Upper lobe of right lung (tissue), 1 donor: Measurements from ENCODE around the gene WFDC1. TPM values are rescaled to one million over a fixed set of nuclear protein-coding genes. Genes with fewer than 3 reads are reported as not detected.

ENCODE experiments used
- ATAC-seq: fragments of 200-7000 bp; cut with Tn5 transposase; one replicate; pipeline ENCODE4 v1.9.1; 2020; ENCODE audit warnings: mild to moderate bottlenecking, moderate library complexity
- DNase-seq: peaks from one replicate; pipeline ENCODE4 v3.0.0-alpha.2; 2020
- H3K27ac ChIP-seq: fragments of 200-600 bp; one replicate; pipeline ENCODE4 v1.8.0; 2022
- H3K27me3 ChIP-seq: fragments of 200-600 bp; one replicate; pipeline ENCODE4 v1.8.0; 2022; ENCODE audit warnings: mild to moderate bottlenecking
- H3K36me3 ChIP-seq: fragments of 200-600 bp; one replicate; pipeline ENCODE4 v1.8.0; 2022
- H3K4me1 ChIP-seq: fragments of 200-600 bp; one replicate; pipeline ENCODE4 v1.8.0; 2022
- H3K4me3 ChIP-seq: fragments of 200-600 bp; one replicate; pipeline ENCODE4 v1.8.0; 2022; ENCODE audit warnings: mild to moderate bottlenecking
- H3K9me3 ChIP-seq: fragments of 200-600 bp; one replicate; pipeline ENCODE4 v1.8.0; 2022
- intact Hi-C: fragments of 100-400 bp; cut with DNase I; formaldehyde crosslinking; loops from one replicate; pipeline ENCODE4 v1.11.0; 2022
- total RNA-seq: library from RNA; stranded (reverse); fragmentation: NEBNext Ultra II Directional; extraction: Animal tissue kit (Norgen Biotek cat#: 25700); gene quantifications from one replicate; pipeline ENCODE4 v1.2.1, GENCODE V29; 2021
- TF ChIP-seq, protein P1 (sequence below): fragments of 200-600 bp; IDR thresholded peaks from one replicate; pipeline ENCODE4 v1.8.0; 2022; ENCODE audit warnings: antibody characterized with exemption
- donor health status: DM: no; HTN: yes; CAD: no; lungs with severe emphysema.

The WFDC1 gene
- total RNA-seq, 1 donor from 2014 or later = 26.0 TPM

DNA sequence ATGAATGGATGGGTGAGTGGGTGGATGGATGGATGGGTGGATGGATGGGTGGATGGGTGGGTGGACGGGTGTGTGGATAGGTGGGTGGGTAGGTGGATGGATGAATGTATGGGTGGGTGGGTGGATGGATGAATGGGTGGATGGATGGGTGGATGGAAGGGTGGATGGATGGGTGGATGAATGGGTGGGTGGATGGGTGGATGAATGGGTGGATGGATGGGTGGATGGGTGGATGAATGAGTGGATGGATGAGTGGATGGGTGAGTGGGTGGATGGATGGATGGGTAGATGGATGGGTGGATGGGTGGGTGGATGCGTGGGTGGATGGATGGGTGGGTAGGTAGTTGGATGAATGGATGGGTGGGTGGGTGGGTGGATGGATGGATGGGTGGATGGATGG lies 60.5 kb downstream of the WFDC1 start:
- Histone ChIP-seq H3K27ac (no peak overlapping the region), H3K4me1 (peaks cover 4% of the 10 kb centered on the region), H3K9me3 (no peaks in the 10 kb centered on the region), H3K36me3 (no peaks in the 10 kb centered on the region), H3K27me3 (no peaks in the 10 kb centered on the region), H3K4me3 (no peak overlapping the region)
- DNase-seq (no peak), ATAC-seq (no peak)
- TF ChIP-seq, protein P1, sequence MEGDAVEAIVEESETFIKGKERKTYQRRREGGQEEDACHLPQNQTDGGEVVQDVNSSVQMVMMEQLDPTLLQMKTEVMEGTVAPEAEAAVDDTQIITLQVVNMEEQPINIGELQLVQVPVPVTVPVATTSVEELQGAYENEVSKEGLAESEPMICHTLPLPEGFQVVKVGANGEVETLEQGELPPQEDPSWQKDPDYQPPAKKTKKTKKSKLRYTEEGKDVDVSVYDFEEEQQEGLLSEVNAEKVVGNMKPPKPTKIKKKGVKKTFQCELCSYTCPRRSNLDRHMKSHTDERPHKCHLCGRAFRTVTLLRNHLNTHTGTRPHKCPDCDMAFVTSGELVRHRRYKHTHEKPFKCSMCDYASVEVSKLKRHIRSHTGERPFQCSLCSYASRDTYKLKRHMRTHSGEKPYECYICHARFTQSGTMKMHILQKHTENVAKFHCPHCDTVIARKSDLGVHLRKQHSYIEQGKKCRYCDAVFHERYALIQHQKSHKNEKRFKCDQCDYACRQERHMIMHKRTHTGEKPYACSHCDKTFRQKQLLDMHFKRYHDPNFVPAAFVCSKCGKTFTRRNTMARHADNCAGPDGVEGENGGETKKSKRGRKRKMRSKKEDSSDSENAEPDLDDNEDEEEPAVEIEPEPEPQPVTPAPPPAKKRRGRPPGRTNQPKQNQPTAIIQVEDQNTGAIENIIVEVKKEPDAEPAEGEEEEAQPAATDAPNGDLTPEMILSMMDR = no peak
- intact Hi-C loops = no loop called here

DNA sequence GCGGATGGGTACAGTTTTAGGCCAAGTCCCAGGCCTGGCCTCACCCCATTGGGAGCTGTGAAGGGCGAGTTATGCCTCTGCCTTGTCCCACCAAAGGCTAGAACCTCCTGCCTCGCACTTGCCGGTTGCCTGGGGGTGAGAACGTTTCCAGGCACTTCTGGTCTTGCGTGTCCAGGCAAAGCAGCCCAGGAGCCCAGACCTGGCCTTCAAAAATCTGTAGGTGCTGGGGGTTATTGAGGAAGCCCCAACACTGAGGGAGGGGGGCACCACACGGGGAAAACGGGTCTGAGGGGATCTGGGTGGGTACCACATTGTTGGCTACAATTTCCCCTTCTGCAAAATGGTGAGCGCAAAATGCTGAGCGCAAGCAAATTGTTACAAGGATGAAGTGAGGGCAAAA lies 61.5 kb downstream of the WFDC1 start:
- no peak overlapping the region for H3K27ac ChIP-seq
- H3K9me3 ChIP-seq = no peaks in the 10 kb centered on the region
- H3K36me3 ChIP-seq = no peaks in the 10 kb centered on the region
- peaks cover 4% of the 10 kb centered on the region for H3K4me1 ChIP-seq
- DNase-seq (no peak), ATAC-seq (no peak)
- TF ChIP-seq, protein P1 = no peak
- intact Hi-C loops = no loop called here
- no peaks in the 10 kb centered on the region for H3K27me3 ChIP-seq
- H3K4me3 ChIP-seq = no peak overlapping the region

DNA sequence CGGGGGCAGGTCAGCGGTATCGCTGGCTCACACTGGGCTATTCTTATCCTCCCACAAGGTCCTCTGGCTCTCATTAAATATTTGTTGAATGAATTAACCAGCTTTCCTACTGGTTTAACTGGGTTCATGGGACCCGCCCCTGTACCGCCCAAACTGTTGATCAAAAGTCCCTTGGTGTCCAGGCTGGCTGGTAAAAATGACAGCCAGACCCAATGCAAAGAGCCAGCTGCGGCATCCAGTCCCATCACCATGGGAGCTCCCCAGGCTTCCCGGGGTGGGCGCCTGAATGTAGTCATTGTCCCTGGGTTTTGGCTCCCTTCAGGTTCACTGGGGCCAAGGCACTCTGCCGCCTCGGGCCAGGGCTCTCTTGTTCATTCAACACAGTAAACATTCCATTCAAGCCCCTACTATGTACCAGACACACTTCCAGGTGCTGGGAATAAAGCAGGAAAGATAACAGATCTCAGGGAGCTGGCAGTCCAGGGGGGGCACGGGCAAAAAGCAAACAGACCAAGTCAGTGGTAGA lies 62.0 kb downstream of the WFDC1 start:
- intact Hi-C loops = no loop called here
- no peak for DNase-seq
- Histone ChIP-seq H3K4me3 (no peak overlapping the region), H3K4me1 (peaks cover 4% of the 10 kb centered on the region), H3K36me3 (no peaks in the 10 kb centered on the region), H3K27ac (no peak overlapping the region), H3K9me3 (no peaks in the 10 kb centered on the region), H3K27me3 (no peaks in the 10 kb centered on the region)
- TF ChIP-seq, protein P1 = no peak
- peak; percentile 79 for ATAC-seq

DNA sequence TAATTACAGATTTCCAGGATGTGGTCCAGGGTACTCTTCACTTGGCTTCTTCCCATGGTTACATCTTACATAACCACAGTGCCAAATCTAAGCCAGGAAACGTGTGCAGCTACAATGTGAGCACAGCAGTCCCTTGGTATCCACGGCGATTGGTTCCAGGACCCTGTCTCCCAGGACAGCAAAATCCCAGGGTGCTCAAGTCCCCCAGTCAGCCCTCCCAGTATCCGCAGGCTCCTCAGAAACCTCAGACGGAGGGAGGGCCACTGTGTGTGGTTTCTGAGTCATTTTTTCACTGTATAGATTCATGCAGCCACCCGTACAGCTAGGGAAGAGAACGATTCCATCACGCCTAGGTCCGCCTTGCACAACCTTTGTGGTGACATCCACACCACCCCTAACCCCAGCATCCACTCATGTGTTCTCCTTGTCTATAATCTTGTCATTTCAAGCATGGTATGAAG lies 62.5 kb downstream of the WFDC1 start:
- ATAC-seq (peak; percentile 23), DNase-seq (no peak)
- H3K9me3 ChIP-seq = no peaks in the 10 kb centered on the region
- H3K27ac ChIP-seq = no peak overlapping the region
- H3K4me1 ChIP-seq = peaks cover 4% of the 10 kb centered on the region
- H3K4me3 ChIP-seq = no peak overlapping the region
- H3K36me3 ChIP-seq = no peaks in the 10 kb centered on the region
- intact Hi-C loops = no loop called here
- TF ChIP-seq, protein P1 = no peak
- H3K27me3 ChIP-seq = no peaks in the 10 kb centered on the region

DNA sequence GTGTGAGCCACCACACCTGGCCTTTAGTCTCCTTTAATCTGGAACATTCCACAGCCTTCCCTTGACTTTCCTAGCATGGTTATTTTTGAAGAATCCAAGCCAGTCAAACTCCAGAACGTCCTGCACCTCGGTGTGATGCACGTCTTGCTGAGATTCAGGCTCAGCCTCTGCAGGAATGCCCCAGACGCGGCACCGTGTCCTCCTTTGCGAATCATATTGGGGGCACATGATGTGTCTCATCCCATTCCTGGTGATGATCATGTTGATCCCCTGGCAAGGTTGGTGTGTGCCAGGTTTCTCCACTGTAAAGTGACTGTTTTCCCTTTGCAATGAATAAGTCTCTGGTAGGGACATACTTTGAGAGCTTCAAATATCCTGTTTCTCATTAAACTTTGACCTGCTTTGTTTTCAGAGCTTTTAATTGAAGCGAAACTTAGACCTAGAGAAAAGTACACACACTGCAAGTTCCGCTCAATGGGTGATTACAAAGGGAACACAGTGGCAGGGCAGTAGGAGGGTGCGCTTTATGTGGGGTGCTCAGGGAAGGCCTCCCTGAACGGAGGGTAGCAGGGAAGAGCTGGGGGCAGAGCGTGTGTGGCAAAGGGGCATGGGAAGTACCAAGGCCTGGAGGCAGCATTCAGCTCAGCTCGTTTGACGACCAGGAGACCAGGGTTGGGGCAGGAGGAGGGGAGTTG lies 64.1 kb downstream of the WFDC1 start:
- no peak for DNase-seq
- Histone ChIP-seq H3K27me3 (no peaks in the 10 kb centered on the region), H3K4me1 (peaks cover 4% of the 10 kb centered on the region), H3K9me3 (no peaks in the 10 kb centered on the region), H3K36me3 (no peaks in the 10 kb centered on the region), H3K4me3 (no peak overlapping the region), H3K27ac (no peak overlapping the region)
- TF ChIP-seq, protein P1 = no peak
- intact Hi-C loops = no loop called here
- no peak for ATAC-seq
